H9 (cell line): ENCODE results near the gene ZIC5. TPM values are rescaled to one million over a fixed set of nuclear protein-coding genes. Genes with fewer than 3 reads are reported as not detected.

Experiments used
- DNase-seq: peaks from one replicate; pipeline ENCODE4 v3.0.0-alpha.2; 2017
- H2AFZ ChIP-seq: one replicate; pipeline ENCODE4 v1.6.1; 2013; ENCODE audit warnings: mild to moderate bottlenecking, low read length, control low read depth, moderate library complexity
- H2AK5ac ChIP-seq: 2 replicates; pipeline ENCODE4 v1.6.1; 2013; ENCODE audit warnings: low read length, control low read depth, mixed read lengths; ENCODE audit not compliant: insufficient read length
- H2BK120ac ChIP-seq: one replicate; pipeline ENCODE4 v1.6.1; 2013; ENCODE audit warnings: low read depth, mild to moderate bottlenecking, low read length, control low read depth, inconsistent platforms; ENCODE audit not compliant: poor library complexity, severe bottlenecking
- H2BK12ac ChIP-seq: 2 replicates; pipeline ENCODE4 v1.6.1; 2013; ENCODE audit warnings: low read length, control low read depth, mixed read lengths, low read depth; ENCODE audit not compliant: insufficient read length
- H2BK15ac ChIP-seq: 2 replicates; pipeline ENCODE4 v1.6.1; 2013; ENCODE audit warnings: low read depth, low read length, control low read depth
- H2BK20ac ChIP-seq: one replicate; pipeline ENCODE4 v1.6.1; 2013; ENCODE audit warnings: low read depth, mild to moderate bottlenecking, low read length, control low read depth, inconsistent platforms; ENCODE audit not compliant: poor library complexity, severe bottlenecking
- H2BK5ac ChIP-seq: 2 replicates; pipeline ENCODE4 v1.6.1; 2013; ENCODE audit warnings: low read length, control low read depth, mixed read lengths; ENCODE audit not compliant: insufficient read length
- H3K14ac ChIP-seq: 2 replicates; pipeline ENCODE4 v1.6.1; 2013; ENCODE audit warnings: low read length, control low read depth; ENCODE audit not compliant: insufficient read depth
- H3K18ac ChIP-seq: 2 replicates; pipeline ENCODE4 v1.6.1; 2013; ENCODE audit warnings: low read depth, mild to moderate bottlenecking, mixed read lengths, low read length, control low read depth; ENCODE audit not compliant: insufficient read length
- H3K23ac ChIP-seq: 2 replicates; pipeline ENCODE4 v1.6.1; 2013; ENCODE audit warnings: low read length, control low read depth, mixed read lengths, low read depth; ENCODE audit not compliant: insufficient read length
- H3K23me2 ChIP-seq: 2 replicates; pipeline ENCODE4 v1.6.1; 2013; ENCODE audit warnings: low read depth, mild to moderate bottlenecking, mixed read lengths, low read length, control low read depth; ENCODE audit not compliant: insufficient read length, poor library complexity, severe bottlenecking
- H3K27ac ChIP-seq: 2 replicates; pipeline ENCODE4 v1.5.1; 2013; ENCODE audit warnings: low read length, control low read depth, mixed read lengths, low read depth; ENCODE audit not compliant: insufficient read length
- H3K27me3 ChIP-seq: 2 replicates; pipeline ENCODE4 v1.6.1; 2013; ENCODE audit warnings: low read length, control low read depth, inconsistent platforms; ENCODE audit not compliant: insufficient read depth
- H3K4ac ChIP-seq: 2 replicates; pipeline ENCODE4 v1.6.1; 2013; ENCODE audit warnings: low read depth, mild to moderate bottlenecking, control low read depth, inconsistent platforms, low read length, moderate library complexity
- H3K4me1 ChIP-seq: 2 replicates; pipeline ENCODE4 v1.6.1; 2013; ENCODE audit warnings: low read length, control low read depth, inconsistent platforms; ENCODE audit not compliant: insufficient read depth
- H3K4me2 ChIP-seq: 2 replicates; pipeline ENCODE4 v1.6.1; 2013; ENCODE audit warnings: low read length, control low read depth, mixed read lengths; ENCODE audit not compliant: insufficient read length, insufficient read depth
- H3K56ac ChIP-seq: 2 replicates; pipeline ENCODE4 v1.6.1; 2013; ENCODE audit warnings: low read depth, mild to moderate bottlenecking, mixed read lengths, low read length, control low read depth; ENCODE audit not compliant: insufficient read length
- H3K79me1 ChIP-seq: 2 replicates; pipeline ENCODE4 v1.6.1; 2013; ENCODE audit warnings: low read depth, mild to moderate bottlenecking, moderate library complexity, low read length, control low read depth, inconsistent platforms; ENCODE audit not compliant: insufficient read depth, poor library complexity, severe bottlenecking
- H3K79me2 ChIP-seq: 2 replicates; pipeline ENCODE4 v1.6.1; 2013; ENCODE audit warnings: low read length, control low read depth, inconsistent platforms; ENCODE audit not compliant: insufficient read depth
- H3K9ac ChIP-seq: 2 replicates; pipeline ENCODE4 v1.6.1; 2013; ENCODE audit warnings: low read length, control low read depth, mixed read lengths; ENCODE audit not compliant: insufficient read length; ENCODE audit errors: extremely low read depth
- H3K9me3 ChIP-seq: one replicate; pipeline ENCODE4 v1.6.1; 2013; ENCODE audit warnings: low read depth, low read length, inconsistent platforms; ENCODE audit not compliant: control insufficient read depth
- H3T11ph ChIP-seq: one replicate; pipeline ENCODE4 v1.6.1; 2013; ENCODE audit warnings: mild to moderate bottlenecking, low read length, control low read depth, inconsistent platforms
- H4K20me1 ChIP-seq: one replicate; pipeline ENCODE4 v1.6.1; 2013; ENCODE audit not compliant: control insufficient read depth, insufficient read length, insufficient read depth
- H4K5ac ChIP-seq: 2 replicates; pipeline ENCODE4 v1.6.1; 2013; ENCODE audit warnings: low read depth, mild to moderate bottlenecking, mixed read lengths, low read length, control low read depth; ENCODE audit not compliant: insufficient read length
- H4K8ac ChIP-seq: replicated peaks from 2 replicates; pipeline ENCODE4 v1.6.1; 2013; ENCODE audit warnings: low read length, control low read depth, mixed read lengths, low read depth; ENCODE audit not compliant: insufficient read length
- H4K91ac ChIP-seq: 2 replicates; pipeline ENCODE4 v1.6.1; 2013; ENCODE audit warnings: low read depth, mild to moderate bottlenecking, moderate library complexity, mixed read lengths, low read length, control low read depth; ENCODE audit not compliant: insufficient read length
- H3K27ac Mint-ChIP-seq, 3 experiments: 2 replicates in 2 of 3; 3 replicates in 1 of 3; pipeline ENCODE4 v1.8.0; 2020 to 2021; ENCODE audit warnings: mixed read lengths in 3 of 3, mild to moderate bottlenecking in 1 of 3, moderate library complexity in 1 of 3
- H3K27me3 Mint-ChIP-seq: 2 replicates; pipeline ENCODE4 v1.8.0; 2021; ENCODE audit warnings: low read depth, mild to moderate bottlenecking, moderate library complexity, mixed read lengths
- H3K36me3 Mint-ChIP-seq, 3 experiments: 2 replicates in 2 of 3; 3 replicates in 1 of 3; pipeline ENCODE4 v1.8.0; 2020 to 2021; ENCODE audit warnings: low read depth in 3 of 3, mixed read lengths in 3 of 3; ENCODE audit not compliant: insufficient read depth in 1 of 3
- H3K4me1 Mint-ChIP-seq, 2 experiments: 2 replicates each; pipeline ENCODE4 v1.8.0; 2020; ENCODE audit warnings: mixed read lengths in 2 of 2
- H3K4me3 Mint-ChIP-seq, 2 experiments: 2 replicates in 1 of 2; 3 replicates in 1 of 2; pipeline ENCODE4 v1.8.0; 2020 to 2021; ENCODE audit warnings: mild to moderate bottlenecking in 2 of 2, mixed read lengths in 2 of 2, moderate library complexity in 1 of 2
- H3K9me3 Mint-ChIP-seq, 2 experiments: 2 replicates in 1 of 2; 3 replicates in 1 of 2; pipeline ENCODE4 v1.8.0; 2020; ENCODE audit warnings: mild to moderate bottlenecking in 2 of 2, mixed read lengths in 2 of 2, moderate library complexity in 1 of 2
- CTCF ChIP-seq: fragments of 200-600 bp; sonication (generic); conservative IDR thresholded peaks from 3 replicates; pipeline ENCODE4 v1.8.0; 2021; ENCODE audit warnings: antibody characterized with exemption, mild to moderate bottlenecking
- WGBS: extraction: QIAGEN DNeasy Blood & Tissue Kit; methylation state at CpG from one replicate; pipeline ENCODE4 v1.1.7; 2013; ENCODE audit warnings: missing lambda C conversion rate, low lambda C conversion rate, mixed read lengths; ENCODE audit not compliant: insufficient read length; ENCODE audit errors: extremely low coverage; 5-methylcytosine and 5-hydroxymethylcytosine counted together
- total RNA-seq: library from RNA; stranded (reverse); gene quantifications from 2 replicates; pipeline ENCODE4 v1.2.1, GENCODE V29; 2021

Gene ZIC5
- total RNA-seq, 1 experiment from 2014 or later, result 51.9 TPM

GRCh38 chr13:99998261-99998660, 26.7 kb upstream of the ZIC5 start:
- H3K4me2 ChIP-seq, result no peak overlapping the region
- no peak overlapping the region for H3K14ac ChIP-seq
- H3K27me3 Mint-ChIP-seq, result peaks cover 42% of the 10 kb centered on the region
- H2BK15ac ChIP-seq, result no peak overlapping the region
- peaks cover 33 to 44% of the 10 kb centered on the region in 2 experiments for H3K4me1 Mint-ChIP-seq
- H3K9ac ChIP-seq, result no peak overlapping the region
- H4K20me1 ChIP-seq, result no peaks in the 10 kb centered on the region
- no peak overlapping the region for H3K56ac ChIP-seq
- no peaks in the 10 kb centered on the region for H3K79me2 ChIP-seq
- no peak overlapping the region for H2BK120ac ChIP-seq
- no CpG with 5 or more reads among the region's 11 CpGs for WGBS
- no peak overlapping the region for H2AK5ac ChIP-seq
- no peaks in the 10 kb centered on the region for H3K79me1 ChIP-seq
- no peaks in the 10 kb centered on the region for H3K9me3 ChIP-seq
- H3K36me3 Mint-ChIP-seq, result no peaks in the 10 kb centered on the region
- DNase-seq, result no peak
- H3K27ac ChIP-seq, result no peak overlapping the region
- H3K23me2 ChIP-seq, result peaks cover 19% of the 10 kb centered on the region
- H3K27ac Mint-ChIP-seq, result no peak overlapping the region
- H3K18ac ChIP-seq, result no peak overlapping the region
- H2BK5ac ChIP-seq, result no peak overlapping the region
- H4K5ac ChIP-seq, result no peak overlapping the region
- no peak overlapping the region for H2BK12ac ChIP-seq
- TF ChIP-seq CTCF, result no peak
- H3K23ac ChIP-seq, result no peak overlapping the region
- H2BK20ac ChIP-seq, result no peak overlapping the region
- peaks cover 20% of the 10 kb centered on the region; the same call in 1 of the 2 replicates for H3K27me3 ChIP-seq
- no peak overlapping the region for H3K4me3 Mint-ChIP-seq
- H3T11ph ChIP-seq, result no peak overlapping the region
- no peak overlapping the region for H3K4ac ChIP-seq
- peaks cover 5% of the 10 kb centered on the region; the same call in 1 of the 2 replicates for H3K4me1 ChIP-seq
- H4K91ac ChIP-seq, result no peak overlapping the region
- peaks cover 0 to 6% of the 10 kb centered on the region in 2 experiments; a peak in 2 of 5 replicates for H3K9me3 Mint-ChIP-seq
- H4K8ac ChIP-seq, result no peak overlapping the region
- H2AFZ ChIP-seq, result no peak overlapping the region
